ENCODE data around the gene SECTM1. TPM values are rescaled to one million over a fixed set of nuclear protein-coding genes. Genes with fewer than 3 reads are reported as not detected.

SECTM1 gene
- total RNA-seq, 1 donor from 2014 or later, result 4.3 TPM

DNA sequence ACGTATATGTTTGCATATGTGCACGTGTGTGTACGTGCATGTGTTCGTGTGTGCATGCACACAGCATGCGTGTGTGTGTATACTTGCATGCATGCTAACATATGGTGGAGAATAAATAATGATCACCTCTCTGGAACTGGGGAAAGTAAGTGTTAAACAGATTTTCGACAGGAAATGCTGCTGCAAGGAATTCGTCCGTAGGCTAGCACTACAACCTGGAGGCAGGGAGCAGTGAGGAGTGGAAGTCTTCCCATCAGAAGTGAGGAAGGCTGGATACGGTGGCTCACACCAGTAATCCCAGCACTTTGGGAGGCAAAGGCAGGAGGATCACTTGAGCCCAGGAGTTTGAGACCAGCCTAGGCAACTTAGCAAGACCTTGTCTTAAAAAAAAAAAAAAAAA lies 55.3 kb downstream of the SECTM1 start:
- intact Hi-C loops (cut with DNase I), result no loop called here
- ATAC-seq (ENCODE audit: poor library complexity), result no peak

DNA sequence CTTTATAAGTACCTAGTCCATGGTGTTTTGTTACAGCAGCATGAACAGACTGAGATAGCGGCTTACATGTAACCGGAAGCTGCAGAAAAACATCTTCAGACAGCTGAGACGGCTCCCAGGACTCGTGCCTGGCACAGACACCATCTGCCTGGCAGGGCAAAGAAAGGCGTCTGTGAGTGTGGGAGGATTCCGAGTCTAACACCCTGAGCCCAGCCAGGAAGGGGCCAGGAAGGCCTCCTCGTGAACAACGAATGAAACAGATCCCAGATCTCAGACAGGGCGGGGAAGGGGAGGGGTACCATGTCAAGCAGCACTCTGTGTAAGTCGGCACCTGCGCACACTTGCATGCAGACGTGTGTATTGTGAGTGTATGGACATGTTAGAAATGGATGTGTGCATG lies 55.7 kb downstream of the SECTM1 start:
- intact Hi-C loops (cut with DNase I), result no loop called here
- DNase-seq (no peak), ATAC-seq (ENCODE audit: poor library complexity) (no peak)

More for the DNA sequence above, 55.3 kb downstream of the SECTM1 start:
- no peak for DNase-seq

DNA sequence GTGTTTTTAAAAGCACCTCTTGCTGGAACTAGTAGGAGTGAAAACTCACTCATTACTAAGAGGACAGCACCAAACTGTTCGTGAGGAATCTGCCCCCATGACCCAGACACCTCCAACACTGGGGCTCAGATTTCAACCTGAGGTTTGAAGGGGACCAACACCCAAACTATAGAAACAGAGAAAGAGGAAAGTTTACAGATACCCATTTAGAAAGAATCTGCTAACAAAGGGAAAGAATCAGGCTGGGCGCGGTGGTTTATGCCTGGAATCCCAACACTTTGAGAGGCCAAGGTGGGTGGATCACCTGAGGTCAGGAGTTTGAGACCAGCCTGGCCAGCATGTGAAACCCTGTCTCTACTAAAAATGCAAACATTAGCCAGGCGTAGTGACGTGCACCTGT lies 56.6 kb downstream of the SECTM1 start:
- ATAC-seq (ENCODE audit: poor library complexity) (no peak), DNase-seq (no peak)
- intact Hi-C loops (cut with DNase I), result no loop called here

DNA sequence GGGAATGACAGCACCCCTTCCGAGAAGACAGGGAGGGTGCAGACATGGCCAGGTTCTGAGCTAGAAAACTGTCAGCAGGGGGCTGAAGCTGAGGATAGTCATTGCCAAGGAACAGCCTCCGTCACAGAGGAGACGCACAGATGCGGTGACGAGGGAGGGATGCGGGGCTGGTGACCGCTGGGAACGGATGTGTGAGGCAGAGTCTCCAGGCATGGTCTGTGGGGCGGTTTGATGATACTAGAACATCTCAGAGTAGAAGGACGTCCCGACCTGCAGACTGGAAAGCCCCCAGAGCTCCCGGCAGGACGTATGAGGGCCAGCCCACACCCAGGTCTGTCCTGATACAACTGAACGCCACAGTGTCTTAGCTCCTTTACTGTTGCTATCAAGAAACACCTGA lies 58.2 kb downstream of the SECTM1 start:
- intact Hi-C loops (cut with DNase I), result no loop called here
- ATAC-seq (ENCODE audit: poor library complexity) (no peak), DNase-seq (no peak)

DNA sequence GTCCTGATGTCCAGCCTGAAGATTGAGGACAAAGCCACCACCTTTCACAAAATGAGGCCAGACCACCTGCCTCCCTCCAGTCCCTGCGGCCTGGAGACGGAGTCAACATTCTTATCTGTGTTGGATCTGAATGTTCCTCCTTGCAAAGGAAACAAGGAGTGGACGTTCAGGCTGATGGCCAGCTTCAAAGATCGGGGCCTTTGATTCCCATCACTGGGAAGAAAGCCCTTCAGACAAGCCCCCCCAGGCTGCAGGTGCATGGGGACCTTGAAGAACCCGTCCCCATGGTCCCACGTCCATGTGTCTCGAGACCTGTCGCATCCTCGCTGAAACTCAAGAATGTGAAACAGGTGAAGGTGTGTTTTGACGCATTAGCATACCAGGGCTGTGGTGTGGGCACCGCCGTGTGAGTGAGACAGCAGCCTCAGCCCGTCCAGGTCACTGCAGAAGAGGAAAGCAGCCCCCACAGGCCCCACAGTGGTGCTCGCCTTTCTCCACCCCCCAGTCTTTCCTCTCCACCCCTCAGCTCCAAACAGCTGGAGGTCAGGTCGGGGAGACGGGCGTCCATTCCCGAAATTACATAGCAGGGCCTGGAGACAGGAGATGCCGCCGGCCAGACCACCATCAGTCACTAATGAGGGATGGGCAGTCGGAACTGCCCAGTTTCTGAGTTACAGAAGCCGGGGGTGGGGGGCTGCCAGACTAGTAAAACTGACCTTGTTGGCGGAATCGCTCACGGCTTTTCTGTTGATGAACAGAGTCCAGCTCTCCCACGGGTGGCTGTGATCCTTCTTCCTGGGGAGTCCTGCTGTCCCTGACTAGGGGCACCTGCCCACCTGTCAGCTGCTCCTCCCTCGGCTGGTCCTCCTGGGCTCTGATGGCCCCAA lies 59.2 kb downstream of the SECTM1 start:
- ATAC-seq (ENCODE audit: poor library complexity) (no peak), DNase-seq (no peak)
- intact Hi-C loops (cut with DNase I), result no loop called here

DNA sequence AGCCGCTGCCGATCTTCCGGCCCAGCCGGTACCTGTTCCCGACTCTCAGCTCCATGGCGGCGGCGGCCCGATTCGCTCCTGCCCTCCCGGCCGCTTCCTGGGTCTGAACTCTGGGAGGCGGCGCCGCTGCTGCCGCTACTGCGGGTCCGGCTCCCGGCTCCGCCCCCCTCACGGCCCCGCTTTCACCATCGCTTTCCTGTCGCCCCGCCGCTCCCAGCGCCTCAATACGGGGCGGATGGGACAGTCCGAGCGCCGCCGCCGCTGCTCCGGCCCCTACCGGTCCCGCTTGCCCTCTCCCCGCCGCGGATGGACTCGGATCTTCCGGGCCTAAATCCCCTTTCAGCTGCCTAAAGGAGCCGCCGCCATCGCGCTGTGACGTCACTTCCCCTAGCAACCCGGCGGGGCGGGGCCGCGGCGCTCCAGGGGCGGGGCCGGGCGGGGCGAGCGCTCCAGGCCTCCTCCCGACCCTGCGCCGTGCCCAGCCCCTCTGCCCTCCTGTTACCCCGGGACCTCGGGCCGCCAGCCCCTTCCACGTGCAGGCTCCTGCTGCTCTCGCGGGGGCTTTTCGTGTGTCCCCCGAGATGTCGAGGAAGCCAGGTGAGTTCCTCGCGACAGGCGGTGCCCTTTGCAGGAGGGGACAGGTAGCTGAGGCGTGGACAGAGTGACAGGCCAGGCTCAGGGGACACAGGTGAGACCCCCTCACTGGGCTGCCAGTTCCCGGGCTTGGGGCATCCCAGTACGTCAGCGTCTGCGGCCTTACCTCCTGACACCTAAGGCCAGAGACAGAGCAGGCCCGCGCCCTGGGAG lies 60.0 kb downstream of the SECTM1 start, which contains the start of gene CSNK1D:
Gene CSNK1D, minus strand, starts transcription at position 374 of the 807 bp plus-strand sequence. Its CDS starts 319 bp downstream, at position 55.
- DNase-seq, result peak; percentile 96
- intact Hi-C loops (cut with DNase I), result no loop called here
- ATAC-seq (ENCODE audit: poor library complexity), result peak; percentile 97

DNA sequence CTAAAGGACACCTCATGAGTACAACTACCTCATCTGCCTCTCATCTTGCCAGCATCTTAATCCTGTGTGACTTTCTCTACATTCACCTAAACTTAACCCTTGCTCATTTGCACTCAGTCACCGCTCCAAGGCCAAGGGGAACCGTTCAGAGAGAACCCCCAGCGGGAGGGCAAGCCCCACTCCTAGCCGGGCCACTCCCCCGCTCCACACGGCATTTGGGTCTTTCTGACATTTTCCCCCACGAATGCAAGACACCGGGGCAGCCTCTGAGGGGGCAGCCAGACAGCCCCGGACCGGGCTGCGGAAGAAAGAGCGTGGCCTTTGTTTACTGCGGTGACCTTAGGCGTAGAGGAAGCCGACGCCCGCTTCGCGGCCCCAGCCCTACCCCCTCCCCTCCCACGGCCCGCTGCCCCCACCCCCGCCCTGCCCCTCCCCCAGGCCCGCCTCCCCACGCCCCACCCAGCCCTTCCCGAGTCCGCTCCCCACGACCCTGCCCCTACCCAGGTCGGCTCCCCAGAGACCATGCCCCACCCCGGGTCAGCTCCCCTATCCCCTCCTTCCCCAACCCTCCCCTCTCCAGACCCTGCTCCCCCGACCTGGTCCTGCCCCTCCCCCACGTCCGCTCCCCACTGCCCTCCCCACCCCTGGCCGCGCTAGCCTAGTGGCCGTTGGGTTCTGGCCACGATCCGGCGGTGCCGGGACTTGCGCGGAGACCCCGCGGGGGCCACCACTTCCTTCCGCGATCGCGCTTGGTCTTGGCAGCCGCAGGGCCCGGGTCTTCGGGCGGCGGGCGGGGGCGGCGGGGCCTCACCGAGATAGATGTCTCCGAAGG lies 60.9 kb downstream of the SECTM1 start:
- DNase-seq (peak; percentile 67), ATAC-seq (ENCODE audit: poor library complexity) (peak; percentile 41)
- intact Hi-C loops (cut with DNase I), result no loop called here

DNA sequence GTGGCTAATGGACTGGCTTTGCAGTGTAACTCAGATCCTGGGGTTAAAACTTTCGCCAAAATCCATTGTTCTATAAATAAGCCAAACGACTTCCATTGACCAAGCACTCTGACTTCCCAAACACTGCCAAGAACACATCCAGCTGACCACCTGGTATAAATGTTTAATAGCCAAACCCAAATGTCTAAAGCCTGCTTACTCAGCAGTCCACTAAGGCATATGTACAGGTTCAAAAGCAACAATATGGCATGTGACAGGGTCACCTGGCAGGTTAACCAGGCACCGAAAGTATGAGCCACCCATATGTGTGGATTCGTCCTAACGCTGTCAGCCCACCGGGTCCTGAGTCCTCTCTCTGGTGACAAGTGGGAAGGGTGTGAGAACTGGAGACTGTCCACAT lies 62.2 kb downstream of the SECTM1 start:
- DNase-seq (no peak), ATAC-seq (ENCODE audit: poor library complexity) (no peak)
- intact Hi-C loops (cut with DNase I), result no loop called here

Other genes starting within 250 kb of the SECTM1 start
- 23.0 TPM for gene FASN, start 235.5 kb downstream of the SECTM1 start, total RNA-seq
- 8.6 TPM for gene CCDC57, start 120.9 kb downstream of the SECTM1 start, total RNA-seq
- 10.0 TPM for gene SLC16A3, start 104.7 kb downstream of the SECTM1 start, total RNA-seq
- 54.4 TPM for gene CSNK1D, start 60.1 kb downstream of the SECTM1 start, total RNA-seq
- 0.75 TPM for gene CD7, start 16.2 kb downstream of the SECTM1 start, total RNA-seq
- not detected for gene TEX19, start 25.5 kb upstream of the SECTM1 start, total RNA-seq
- 0.81 TPM for gene UTS2R, start 38.0 kb upstream of the SECTM1 start, total RNA-seq
- 14.8 TPM for gene HEXD, start 84.6 kb upstream of the SECTM1 start, total RNA-seq
- 29.9 TPM for gene OGFOD3, start 84.8 kb upstream of the SECTM1 start, total RNA-seq
- 26.6 TPM for gene CYBC1, start 117.0 kb upstream of the SECTM1 start, total RNA-seq
- gene NARF, start 125.0 kb upstream of the SECTM1 start, total RNA-seq, result 73.4 TPM
- 34.3 TPM for gene FOXK2, start 186.0 kb upstream of the SECTM1 start, total RNA-seq